Measurements from ENCODE around the gene SERPINA9.

SERPINA9 gene

DNA sequence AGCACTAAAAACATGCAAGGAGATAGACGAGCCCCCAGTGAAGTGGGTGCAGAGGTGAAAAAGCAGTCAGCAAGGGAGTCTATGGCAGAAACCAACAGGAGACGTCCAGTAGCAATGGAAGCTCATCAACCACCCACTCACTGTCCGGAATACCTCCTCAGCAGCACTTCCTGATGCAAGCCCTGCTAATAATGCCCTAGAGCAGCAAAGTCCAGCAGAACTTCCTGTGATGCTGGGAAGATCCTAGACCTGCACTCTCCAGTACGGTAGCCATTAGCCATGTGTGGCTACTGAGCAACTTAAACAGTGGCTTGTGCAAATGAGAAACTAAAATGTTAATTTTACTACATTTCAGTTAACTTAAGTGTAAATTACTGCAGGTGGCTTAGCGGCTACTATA is 11.0 kb downstream of the SERPINA9 start:
- H3K9ac ChIP-seq, result no peak overlapping the region
- H3K79me2 ChIP-seq, result no peaks in the 10 kb centered on the region
- no peak overlapping the region for H3K4me3 ChIP-seq (ENCODE audit: low read depth, low read length)
- no peak overlapping the region for H3K27ac ChIP-seq
- H3K9me3 ChIP-seq (ENCODE audit: control insufficient read depth, low read length), result no peaks in the 10 kb centered on the region
- no peaks in the 10 kb centered on the region for H3K4me1 ChIP-seq
- no peaks in the 10 kb centered on the region for H3K27me3 ChIP-seq (ENCODE audit: control insufficient read depth, insufficient read depth, low read length)
- H3K36me3 ChIP-seq (ENCODE audit: control insufficient read depth, insufficient read depth, low read length), result no peaks in the 10 kb centered on the region
- no peak overlapping the region for H3K4me2 ChIP-seq (ENCODE audit: low read length)
- no peak overlapping the region for H2AFZ ChIP-seq
- TF ChIP-seq, protein P1, sequence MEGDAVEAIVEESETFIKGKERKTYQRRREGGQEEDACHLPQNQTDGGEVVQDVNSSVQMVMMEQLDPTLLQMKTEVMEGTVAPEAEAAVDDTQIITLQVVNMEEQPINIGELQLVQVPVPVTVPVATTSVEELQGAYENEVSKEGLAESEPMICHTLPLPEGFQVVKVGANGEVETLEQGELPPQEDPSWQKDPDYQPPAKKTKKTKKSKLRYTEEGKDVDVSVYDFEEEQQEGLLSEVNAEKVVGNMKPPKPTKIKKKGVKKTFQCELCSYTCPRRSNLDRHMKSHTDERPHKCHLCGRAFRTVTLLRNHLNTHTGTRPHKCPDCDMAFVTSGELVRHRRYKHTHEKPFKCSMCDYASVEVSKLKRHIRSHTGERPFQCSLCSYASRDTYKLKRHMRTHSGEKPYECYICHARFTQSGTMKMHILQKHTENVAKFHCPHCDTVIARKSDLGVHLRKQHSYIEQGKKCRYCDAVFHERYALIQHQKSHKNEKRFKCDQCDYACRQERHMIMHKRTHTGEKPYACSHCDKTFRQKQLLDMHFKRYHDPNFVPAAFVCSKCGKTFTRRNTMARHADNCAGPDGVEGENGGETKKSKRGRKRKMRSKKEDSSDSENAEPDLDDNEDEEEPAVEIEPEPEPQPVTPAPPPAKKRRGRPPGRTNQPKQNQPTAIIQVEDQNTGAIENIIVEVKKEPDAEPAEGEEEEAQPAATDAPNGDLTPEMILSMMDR (IDR thresholded peaks at IDR 0.05), result no peak

DNA sequence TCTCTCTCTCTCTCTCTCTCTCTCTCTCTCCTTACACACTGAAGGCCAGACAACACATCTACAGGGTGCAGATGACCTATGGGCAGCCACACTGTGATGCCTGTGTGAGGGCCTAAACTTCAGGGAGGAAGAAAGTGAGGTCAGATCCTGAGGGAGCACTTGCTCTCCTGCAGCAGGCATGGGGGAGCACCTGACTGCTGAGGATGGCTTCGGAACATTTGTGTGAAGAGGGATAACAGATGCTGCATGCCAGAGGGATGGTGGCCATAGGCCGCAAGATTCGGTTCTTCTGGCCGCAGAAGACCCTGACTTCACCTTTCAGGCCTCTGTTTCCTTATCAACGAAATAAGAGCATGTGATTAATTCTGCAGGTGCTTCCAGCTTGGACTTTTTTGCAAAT is 11.7 kb downstream of the SERPINA9 start:
- no peaks in the 10 kb centered on the region for H3K4me1 ChIP-seq
- no peak overlapping the region for H3K9ac ChIP-seq
- H3K79me2 ChIP-seq, result no peaks in the 10 kb centered on the region
- no peaks in the 10 kb centered on the region for H3K36me3 ChIP-seq (ENCODE audit: control insufficient read depth, insufficient read depth, low read length)
- H2AFZ ChIP-seq, result no peak overlapping the region
- no peaks in the 10 kb centered on the region for H3K27me3 ChIP-seq (ENCODE audit: control insufficient read depth, insufficient read depth, low read length)
- TF ChIP-seq, protein P1 (IDR thresholded peaks at IDR 0.05), result no peak
- H3K9me3 ChIP-seq (ENCODE audit: control insufficient read depth, low read length), result no peaks in the 10 kb centered on the region
- no peak overlapping the region for H3K4me2 ChIP-seq (ENCODE audit: low read length)
- H3K4me3 ChIP-seq (ENCODE audit: low read depth, low read length), result no peak overlapping the region
- H3K27ac ChIP-seq, result no peak overlapping the region

DNA sequence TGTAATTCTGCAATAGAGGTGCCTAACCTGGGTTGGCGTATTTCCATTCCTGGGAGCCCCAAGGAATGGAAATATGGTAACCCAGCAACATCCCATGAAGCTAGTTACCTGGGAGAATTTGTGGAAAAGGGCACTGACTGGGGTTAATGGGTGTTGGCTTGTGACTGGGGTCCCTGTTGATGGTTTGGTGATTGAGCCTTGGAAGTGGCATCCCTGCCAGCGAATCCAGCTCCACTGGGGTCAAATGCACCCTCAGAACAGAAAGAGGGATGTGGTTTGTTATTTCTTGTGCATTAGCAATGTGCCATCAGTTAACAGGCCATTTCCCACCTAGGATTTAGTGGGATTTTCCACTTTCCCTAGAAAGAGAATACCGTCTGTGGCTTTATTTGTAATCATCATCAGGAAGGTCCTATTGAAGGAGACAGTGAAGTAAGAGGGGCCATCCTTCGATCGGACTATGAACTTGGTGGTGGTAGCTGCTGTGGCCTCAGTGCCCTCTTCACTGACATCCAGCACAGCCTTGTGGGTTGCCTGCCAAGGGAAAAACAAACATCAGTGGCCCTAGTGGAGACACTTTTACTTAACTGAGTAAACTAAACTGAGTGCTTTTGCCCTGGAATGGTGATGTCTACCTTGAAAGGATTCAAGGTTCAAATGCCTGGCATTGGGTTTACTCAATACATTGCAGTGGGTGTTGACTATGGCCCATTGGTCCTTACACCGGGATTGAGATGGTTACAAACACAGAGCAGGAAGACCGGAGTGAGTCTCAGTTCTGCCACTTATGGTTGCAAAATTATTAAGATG is 13.0 kb downstream of the SERPINA9 start:
- H3K4me1 ChIP-seq, result no peaks in the 10 kb centered on the region
- no peak overlapping the region for H3K9ac ChIP-seq
- H3K36me3 ChIP-seq (ENCODE audit: control insufficient read depth, insufficient read depth, low read length), result no peaks in the 10 kb centered on the region
- no peaks in the 10 kb centered on the region for H3K79me2 ChIP-seq
- no peak overlapping the region for H3K4me3 ChIP-seq (ENCODE audit: low read depth, low read length)
- H3K4me2 ChIP-seq (ENCODE audit: low read length), result no peak overlapping the region
- H2AFZ ChIP-seq, result no peak overlapping the region
- no peaks in the 10 kb centered on the region for H3K9me3 ChIP-seq (ENCODE audit: control insufficient read depth, low read length)
- H3K27me3 ChIP-seq (ENCODE audit: control insufficient read depth, insufficient read depth, low read length), result no peaks in the 10 kb centered on the region
- no peak overlapping the region for H3K27ac ChIP-seq
- TF ChIP-seq, protein P1 (IDR thresholded peaks at IDR 0.05), result no peak

DNA sequence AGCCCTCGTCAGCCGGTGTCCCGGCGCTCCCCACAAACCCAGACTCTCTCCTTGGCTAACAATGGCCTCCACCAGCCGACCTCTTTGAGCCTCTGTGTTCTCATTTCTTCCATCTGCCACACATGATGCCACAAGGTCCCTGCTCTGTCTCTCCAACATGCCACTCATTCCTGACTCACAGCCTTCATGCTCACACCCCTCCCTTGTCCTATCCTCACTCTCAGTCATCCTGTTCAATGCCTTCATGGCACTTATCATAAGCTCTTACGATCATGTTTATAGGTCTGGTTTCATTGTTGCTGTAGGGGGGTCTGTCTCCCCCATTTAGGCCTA is 13.8 kb downstream of the SERPINA9 start:
- H3K79me2 ChIP-seq, result no peaks in the 10 kb centered on the region
- H3K36me3 ChIP-seq (ENCODE audit: control insufficient read depth, insufficient read depth, low read length), result no peaks in the 10 kb centered on the region
- TF ChIP-seq, protein P1 (IDR thresholded peaks at IDR 0.05), result no peak

More for the DNA sequence above, 13.8 kb downstream of the SERPINA9 start:
- no peaks in the 10 kb centered on the region for H3K9me3 ChIP-seq (ENCODE audit: control insufficient read depth, low read length)
- no peaks in the 10 kb centered on the region for H3K4me1 ChIP-seq
- H3K4me3 ChIP-seq (ENCODE audit: low read depth, low read length), result no peak overlapping the region
- no peak overlapping the region for H3K4me2 ChIP-seq (ENCODE audit: low read length)
- H3K9ac ChIP-seq, result no peak overlapping the region
- H3K27ac ChIP-seq, result no peak overlapping the region
- no peak overlapping the region for H2AFZ ChIP-seq
- H3K27me3 ChIP-seq (ENCODE audit: control insufficient read depth, insufficient read depth, low read length), result no peaks in the 10 kb centered on the region
